ENCODE measurements around the gene SLC39A1. TPM values are rescaled to one million over a fixed set of nuclear protein-coding genes. Genes with fewer than 3 reads are reported as not detected.

Gene SLC39A1
- polyA plus RNA-seq, 1 donor, result 37.4 TPM

DNA sequence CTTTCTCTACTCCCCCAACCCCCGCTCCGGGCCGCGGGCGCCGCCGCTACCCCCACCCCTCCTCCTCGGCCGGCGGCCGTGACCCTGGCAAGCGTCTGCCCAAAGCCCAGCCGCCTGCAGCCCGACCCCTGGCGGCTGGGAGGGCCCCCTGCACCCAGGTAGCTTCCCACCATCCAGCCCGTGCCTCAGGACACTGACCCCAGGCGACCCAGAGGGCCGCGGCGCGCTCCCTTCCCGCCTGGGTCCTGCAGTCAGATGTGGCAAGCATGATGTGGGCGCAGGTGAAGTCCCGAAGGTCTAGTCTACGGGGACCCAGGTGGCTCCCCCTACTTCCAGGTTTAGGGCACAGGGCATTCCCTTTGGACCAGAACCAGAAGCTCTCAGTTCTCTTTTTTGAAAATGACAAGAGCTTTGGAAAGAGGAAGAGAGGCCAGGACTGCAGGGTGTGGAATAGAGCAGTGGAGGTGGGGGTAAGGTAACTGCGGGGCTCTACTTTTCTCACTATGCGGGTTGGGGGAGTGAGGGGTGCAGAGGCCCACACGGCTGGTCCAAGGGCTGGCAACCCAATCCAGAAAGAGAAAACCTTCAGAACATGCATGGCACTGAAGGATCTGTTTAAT, 16.6 kb downstream of the SLC39A1 start, which contains the start of gene DENND4B:
Gene DENND4B (minus strand): TSS at position 97 of the 620 bp plus-strand sequence. CDS start 2,344 bp downstream, outside the sequence.
- DNase-seq (ENCODE audit: low read depth), result no peak

GRCh38 chr1:153945795-153946621, 17.3 kb downstream of the SLC39A1 start:
- DNase-seq (ENCODE audit: low read depth), result no peak

DNA sequence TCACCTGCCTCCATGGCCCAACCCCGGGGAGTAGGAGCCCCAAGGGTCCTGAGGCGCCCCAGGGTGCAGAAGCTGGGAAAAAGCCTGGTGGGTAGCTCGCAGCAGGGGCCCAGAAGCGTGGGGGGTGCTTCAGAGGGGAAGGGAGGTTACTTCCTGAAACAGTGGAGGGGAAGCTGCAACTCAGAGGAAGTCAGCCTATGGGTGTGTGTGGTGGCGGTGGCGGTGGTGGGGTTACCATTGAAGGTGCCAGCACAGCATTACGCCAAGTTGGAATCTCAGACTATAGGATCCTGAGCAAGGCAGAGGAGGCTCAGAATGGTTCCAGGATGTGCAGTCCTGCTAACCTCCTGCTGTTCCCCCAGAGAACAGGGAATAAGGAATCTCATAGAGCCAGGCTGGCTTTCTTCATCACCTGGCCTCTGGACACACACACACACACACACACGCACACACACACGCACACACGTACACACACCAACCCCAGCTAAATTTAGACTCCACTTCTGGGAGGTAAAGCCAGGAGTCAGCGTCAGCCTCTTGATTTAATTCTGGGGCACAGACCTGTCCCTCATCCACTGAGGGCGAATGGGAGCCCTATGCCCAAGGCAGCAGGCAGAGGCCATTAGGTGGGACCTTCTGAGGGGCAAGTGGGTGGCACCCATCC, 18.1 kb downstream of the SLC39A1 start:
- no peak for DNase-seq (ENCODE audit: low read depth)

- DNase-seq (ENCODE audit: low read depth), result no peak
Measured at GRCh38 chr1:153944827-153945117, 18.6 kb downstream of the SLC39A1 start.

- DNase-seq (ENCODE audit: low read depth), result no peak
Measured at GRCh38 chr1:153944005-153944826, 19.1 kb downstream of the SLC39A1 start.

DNA sequence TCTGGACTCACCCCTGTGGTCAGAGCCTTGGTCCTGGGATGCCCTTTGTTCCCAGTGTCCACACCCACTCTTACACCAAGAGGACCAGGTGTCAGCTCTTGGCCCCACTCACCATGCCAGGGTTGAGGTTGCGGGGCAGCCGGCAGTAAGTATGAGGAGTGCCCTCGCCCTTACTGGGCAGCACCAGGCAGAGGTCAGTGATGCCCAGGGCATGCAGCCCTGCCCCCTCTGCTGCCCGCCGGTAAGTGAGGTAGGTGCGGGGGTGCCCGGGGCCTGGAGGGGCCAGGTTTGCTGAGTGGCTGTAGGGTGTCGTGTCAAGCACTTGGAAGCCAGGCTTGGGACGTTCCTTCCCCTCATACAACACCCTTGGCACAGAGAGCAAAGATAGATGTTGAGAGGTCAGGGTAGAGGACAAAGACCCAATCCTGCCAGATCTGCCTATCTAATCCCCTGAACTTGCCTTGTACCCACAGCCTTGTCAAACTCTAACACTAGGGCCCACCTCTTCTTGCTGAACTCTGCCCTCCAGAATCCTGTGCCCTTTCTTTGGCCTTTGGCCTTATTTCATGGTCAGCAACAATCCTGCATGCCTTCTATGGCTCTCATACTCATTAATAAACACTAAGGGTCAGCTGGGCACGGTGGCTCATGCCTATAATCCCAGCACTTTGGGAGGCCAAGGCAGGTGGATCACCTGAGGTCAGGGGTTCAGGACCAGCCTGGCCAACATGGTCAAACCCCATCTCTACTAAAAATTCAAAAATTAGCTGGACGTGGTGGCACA, 20.4 kb downstream of the SLC39A1 start:
- no peak for DNase-seq (ENCODE audit: low read depth)

DNA sequence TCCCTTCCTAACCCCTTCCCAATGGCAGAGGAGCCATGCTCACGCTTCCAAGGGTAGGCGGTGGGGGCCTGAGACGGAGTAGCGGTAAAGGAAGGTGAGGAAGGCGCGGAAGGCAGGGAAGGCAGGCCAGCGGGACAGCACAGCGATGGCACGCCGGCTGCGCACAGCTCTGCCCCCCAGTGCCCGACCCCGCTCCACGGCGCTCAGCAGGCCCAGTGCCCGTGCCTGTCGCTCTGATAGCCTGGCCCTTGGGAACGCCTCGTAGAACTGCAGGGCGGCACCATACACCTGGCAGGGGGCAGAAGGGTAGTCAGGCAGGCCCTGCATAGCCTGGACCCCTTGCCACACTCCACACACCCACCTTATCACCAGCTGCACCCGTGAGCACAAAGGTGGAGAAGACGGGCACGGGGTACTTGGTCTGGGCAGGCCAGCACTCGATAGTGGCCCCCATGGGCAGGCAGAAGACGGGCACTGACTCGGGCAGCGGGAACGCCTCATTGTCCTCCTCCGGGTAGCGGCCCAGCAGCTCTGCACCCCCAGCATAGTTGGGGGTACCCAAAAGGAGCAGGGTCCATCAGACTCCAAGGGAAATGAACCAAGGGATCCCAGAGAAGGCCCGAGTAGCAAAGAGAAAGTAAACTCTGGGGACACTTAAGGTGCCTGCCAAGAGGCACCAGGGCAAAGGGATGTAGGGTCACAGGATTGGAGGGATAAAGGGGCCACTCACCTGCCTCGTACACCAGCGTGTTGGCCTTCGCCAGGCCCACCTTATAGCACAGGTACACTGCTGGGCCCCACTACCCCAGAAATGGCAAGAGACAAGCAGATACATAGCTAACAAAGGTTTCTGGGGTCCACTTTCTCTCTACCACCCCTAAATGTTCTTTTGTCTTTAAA, 21.3 kb downstream of the SLC39A1 start:
- no peak for DNase-seq (ENCODE audit: low read depth)

- no peak for DNase-seq (ENCODE audit: low read depth)
Measured at GRCh38 chr1:153940756-153941155, 22.6 kb downstream of the SLC39A1 start.

DNA sequence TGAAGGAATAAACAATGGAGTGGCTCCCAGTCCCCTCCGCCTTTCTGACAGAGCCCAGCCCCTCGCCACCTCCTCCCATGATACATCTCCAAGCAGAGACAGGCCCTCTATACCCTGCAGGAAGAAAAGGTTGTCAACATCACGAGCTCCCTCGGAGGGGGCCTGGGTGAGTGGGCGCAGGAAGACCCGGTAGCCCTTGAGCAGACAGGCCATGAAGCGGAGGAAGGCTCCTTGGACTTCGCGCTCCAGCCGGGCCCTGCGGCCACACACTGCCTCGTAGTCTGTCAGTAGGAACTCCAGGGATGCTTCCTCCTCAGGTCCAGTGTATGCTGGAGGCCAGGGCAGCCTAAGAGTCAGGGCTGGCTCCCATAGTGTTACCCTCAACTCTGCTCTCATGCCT, 23.9 kb downstream of the SLC39A1 start:
- DNase-seq (ENCODE audit: low read depth), result no peak

GRCh38 chr1:153938996-153939395, 24.3 kb downstream of the SLC39A1 start:
- no peak for DNase-seq (ENCODE audit: low read depth)

DNA sequence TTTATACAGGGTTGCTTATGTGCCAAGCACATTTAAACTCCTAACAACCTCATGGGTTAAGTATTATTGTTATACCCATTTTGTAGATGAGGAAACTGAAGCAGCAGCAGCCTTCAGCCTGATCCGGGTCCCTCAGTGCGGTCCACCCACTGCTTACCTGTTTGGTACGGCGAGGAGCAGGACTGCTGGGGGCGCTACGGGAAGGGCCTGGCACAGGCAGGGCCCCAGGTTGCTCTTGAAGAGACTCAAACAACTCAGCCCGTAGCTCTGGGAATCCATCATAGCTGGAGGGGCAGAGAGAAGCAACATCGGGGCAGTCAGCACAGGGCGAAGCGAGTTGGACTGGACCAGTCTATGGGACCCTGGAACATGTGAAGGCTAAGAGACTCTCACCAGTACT, 26.0 kb downstream of the SLC39A1 start:
- no peak for DNase-seq (ENCODE audit: low read depth)

- DNase-seq (ENCODE audit: low read depth), result no peak
Measured at GRCh38 chr1:153936011-153936802, 27.1 kb downstream of the SLC39A1 start.

DNA sequence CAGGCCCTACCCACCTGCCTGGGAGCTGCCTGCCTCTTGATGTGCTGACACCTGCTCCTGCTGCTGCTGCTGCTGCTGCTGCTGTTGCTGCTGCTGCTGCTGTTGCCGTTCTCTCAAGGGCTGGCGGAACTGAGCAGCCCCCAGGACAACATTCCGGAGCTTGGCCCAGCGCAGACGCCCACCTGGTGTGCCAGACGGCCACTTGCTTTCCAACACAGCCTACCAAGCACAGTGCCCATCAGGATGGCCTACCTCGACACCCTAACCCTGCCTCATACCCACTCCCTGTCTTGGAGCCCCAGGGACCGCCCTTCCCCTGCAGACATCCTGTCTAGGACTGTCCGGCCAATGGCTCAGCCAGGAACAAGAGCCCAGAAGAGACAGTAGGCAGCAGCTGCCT, 28.6 kb downstream of the SLC39A1 start:
- DNase-seq (ENCODE audit: low read depth), result no peak

DNA sequence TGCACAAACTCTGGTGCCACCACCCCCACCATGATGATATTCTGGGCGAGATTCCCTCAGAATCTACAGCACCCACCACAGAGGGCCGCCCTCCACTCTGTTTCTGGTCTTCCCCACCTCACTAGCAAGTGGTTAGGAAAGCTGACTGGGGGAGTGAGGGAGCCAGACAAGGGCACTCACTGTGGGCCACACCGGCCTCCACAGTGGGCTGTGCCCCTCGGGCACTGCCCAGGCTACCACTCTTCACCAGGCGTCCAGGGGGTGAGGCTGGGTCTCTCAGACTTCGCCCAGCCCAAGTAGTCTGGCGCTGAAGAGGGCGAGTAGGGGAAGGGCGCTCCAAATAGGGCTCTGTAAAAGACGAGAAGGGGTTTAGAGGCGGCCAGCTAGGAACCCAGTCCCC, 29.4 kb downstream of the SLC39A1 start:
- DNase-seq (ENCODE audit: low read depth), result no peak

- no peak for DNase-seq (ENCODE audit: low read depth)
Measured at GRCh38 chr1:153933430-153933829, 29.9 kb downstream of the SLC39A1 start.

- DNase-seq (ENCODE audit: low read depth), result no peak
Measured at GRCh38 chr1:153932156-153933131, 30.9 kb downstream of the SLC39A1 start.

DNA sequence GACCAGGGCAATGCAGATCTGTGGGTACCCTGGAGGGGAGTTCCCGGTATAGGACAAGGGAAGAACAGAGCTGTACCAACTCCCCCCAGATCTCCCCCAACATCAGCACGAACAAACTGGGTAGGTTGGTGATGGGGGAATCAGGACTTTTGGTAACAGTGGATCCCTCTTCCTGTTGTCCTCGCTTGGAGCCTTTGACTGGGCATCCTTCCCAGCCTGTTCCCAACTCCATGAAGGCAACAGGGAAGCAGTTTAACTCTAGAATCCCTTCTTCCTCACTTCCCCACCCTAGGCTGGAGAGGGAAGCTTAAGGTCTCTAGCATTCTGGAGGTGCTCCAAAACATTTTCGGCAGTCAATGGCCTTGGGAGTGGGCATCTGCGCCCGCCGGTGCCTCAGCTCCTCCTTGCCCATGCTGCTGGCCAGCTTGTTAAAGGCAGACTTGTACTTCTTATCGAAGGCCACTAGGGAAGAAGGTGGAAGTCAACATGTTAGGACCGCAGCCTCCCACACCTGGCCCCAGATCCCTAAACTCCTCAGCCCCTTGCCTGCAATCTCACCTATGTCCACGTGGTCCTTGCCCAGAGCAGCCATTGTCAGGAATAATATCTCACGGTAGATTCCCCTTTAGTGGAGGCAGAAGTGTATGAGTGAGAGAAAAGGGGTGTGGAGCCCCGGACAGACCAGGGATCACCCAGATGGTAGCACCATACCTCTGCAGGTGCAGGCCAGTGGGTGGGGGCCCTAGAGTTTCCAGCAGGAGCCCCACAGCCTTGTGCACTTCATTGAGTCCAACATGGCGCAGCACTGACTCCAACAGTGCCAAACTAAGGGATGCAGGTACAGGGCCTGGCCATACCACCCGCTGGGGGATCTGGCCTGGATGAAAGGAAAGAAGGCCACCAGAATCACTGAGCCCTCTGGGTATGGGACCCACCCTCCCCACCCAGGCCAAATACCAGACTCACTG, 33.1 kb downstream of the SLC39A1 start:
- DNase-seq (ENCODE audit: low read depth), result no peak

Measured in forelimb muscle (tissue), 1 donor.